ENCODE measurements around the gene MPDU1. TPM values are rescaled to one million over a fixed set of nuclear protein-coding genes. Genes with fewer than 3 reads are reported as not detected.

The MPDU1 gene
- total RNA-seq, 1 donor from 2014 or later, result 157 TPM

DNA sequence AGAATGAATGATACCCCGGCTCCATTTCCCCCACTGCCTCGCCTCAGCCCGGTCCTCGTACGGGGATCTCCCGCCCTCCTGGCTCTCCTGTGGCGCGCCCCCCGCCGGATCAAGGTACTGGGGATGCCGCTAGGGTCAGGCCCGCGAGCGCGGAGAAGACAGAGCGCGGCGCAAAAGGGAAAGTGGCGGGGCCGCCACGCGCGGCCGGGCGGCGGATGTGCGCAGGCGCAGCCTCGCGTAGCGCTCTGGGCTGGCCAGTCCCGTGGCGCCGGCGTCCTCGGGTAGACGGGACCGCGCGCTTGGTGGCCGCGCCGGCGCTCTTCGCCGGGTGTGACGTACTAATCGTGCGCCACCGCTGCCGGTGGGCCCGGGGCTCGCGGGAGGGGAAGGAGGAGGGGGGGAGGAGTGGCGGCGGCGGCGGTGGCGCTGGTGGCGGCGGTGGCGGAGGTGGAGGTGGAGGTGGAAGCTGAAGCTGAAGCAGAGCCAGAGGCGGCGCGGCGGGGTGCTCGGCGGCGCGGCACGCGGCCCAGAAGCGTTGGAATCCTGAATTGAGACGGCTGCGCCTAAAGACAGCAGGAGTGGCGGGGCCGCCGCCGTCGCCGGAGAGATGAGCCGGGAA lies 22.0 kb upstream of the MPDU1 start, which contains the start of gene SENP3:
Gene SENP3, plus strand, starts transcription at position 331 of the 619 bp plus-strand sequence. CDS start 1,158 bp downstream, outside the sequence.
- DNase-seq (ENCODE audit: low spot score in 2 of 2), result peak; percentile 54 to 94
- Histone ChIP-seq H3K27ac (peak within 1 kb of the TSS; percentile 90 to 97), H3K9me3 (no peaks in the 10 kb centered on the region), H3K4me3 (peak within 1 kb of the TSS; percentile 67 to 92), H3K36me3 (peaks cover 34 to 36% of the 10 kb centered on the region in 2 donors), H3K4me1 (peaks cover 39 to 56% of the 10 kb centered on the region in 2 donors), H3K27me3 (no peaks in the 10 kb centered on the region)
- intact Hi-C loops (cut with DNase I), result loop anchor here (1.0 to 2.0 kb wide), 7 partner anchors 11 to 209 kb away; partner anchors contain the start of genes KCTD11, POLR2A, TMEM256 and TNFSF12
- TF ChIP-seq, protein P1, sequence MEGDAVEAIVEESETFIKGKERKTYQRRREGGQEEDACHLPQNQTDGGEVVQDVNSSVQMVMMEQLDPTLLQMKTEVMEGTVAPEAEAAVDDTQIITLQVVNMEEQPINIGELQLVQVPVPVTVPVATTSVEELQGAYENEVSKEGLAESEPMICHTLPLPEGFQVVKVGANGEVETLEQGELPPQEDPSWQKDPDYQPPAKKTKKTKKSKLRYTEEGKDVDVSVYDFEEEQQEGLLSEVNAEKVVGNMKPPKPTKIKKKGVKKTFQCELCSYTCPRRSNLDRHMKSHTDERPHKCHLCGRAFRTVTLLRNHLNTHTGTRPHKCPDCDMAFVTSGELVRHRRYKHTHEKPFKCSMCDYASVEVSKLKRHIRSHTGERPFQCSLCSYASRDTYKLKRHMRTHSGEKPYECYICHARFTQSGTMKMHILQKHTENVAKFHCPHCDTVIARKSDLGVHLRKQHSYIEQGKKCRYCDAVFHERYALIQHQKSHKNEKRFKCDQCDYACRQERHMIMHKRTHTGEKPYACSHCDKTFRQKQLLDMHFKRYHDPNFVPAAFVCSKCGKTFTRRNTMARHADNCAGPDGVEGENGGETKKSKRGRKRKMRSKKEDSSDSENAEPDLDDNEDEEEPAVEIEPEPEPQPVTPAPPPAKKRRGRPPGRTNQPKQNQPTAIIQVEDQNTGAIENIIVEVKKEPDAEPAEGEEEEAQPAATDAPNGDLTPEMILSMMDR (IDR thresholded peaks at IDR 0.05), result no peak

DNA sequence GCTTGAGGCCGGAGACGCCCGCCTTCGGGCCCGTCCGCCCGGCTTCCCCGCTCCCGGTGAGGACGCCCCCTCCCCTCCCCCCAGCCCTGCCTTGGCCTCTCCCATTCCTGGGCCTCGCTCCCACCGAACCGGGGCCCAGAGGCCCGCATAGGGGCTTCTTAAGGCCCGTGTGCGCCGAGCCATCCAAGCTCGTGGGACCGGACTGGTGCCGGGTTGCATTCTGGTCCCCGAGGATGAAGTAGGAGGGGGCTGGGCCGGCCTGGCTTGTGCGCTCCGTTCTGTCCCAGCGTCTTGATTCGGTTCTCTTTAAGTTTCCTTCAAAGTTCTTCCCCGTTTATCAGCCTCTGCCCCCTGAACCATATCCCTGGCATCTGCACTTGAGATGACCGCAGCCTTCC lies 21.4 kb upstream of the MPDU1 start:
- TF ChIP-seq, protein P1 (IDR thresholded peaks at IDR 0.05), result no peak
- Histone ChIP-seq H3K4me1 (peaks cover 39 to 56% of the 10 kb centered on the region in 2 donors), H3K4me3 (peak overlapping the region; percentile 67 to 92), H3K9me3 (no peaks in the 10 kb centered on the region), H3K27me3 (no peaks in the 10 kb centered on the region), H3K27ac (peak overlapping the region; percentile 90 to 97), H3K36me3 (peaks cover 39 to 41% of the 10 kb centered on the region in 2 donors)
- intact Hi-C loops (cut with DNase I), result no loop called here
- no peak for DNase-seq (ENCODE audit: low spot score in 2 of 2)

DNA sequence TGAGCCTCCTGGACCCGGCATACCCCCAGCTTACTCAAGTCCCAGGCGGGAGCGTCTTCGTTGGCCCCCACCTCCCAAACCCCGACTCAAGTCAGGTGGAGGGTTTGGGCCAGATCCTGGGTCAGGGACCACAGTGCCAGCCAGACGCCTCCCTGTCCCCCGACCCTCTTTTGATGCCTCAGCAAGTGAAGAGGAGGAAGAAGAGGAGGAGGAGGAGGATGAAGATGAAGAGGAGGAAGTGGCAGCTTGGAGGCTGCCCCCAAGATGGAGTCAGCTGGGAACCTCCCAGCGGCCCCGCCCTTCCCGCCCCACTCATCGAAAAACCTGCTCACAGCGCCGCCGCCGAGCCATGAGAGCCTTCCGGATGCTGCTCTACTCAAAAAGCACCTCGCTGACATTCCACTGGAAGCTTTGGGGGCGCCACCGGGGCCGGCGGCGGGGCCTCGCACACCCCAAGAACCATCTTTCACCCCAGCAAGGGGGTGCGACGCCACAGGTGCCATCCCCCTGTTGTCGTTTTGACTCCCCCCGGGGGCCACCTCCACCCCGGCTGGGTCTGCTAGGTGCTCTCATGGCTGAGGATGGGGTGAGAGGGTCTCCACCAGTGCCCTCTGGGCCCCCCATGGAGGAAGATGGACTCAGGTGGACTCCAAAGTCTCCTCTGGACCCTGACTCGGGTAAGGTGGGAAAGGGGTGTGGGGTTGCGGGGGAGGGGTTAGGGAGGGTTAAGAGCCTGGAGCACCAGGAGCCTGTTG lies 20.4 kb upstream of the MPDU1 start:
- peak overlapping the region in 1 of 2 donors; percentile 92 for H3K4me3 ChIP-seq

DNA sequence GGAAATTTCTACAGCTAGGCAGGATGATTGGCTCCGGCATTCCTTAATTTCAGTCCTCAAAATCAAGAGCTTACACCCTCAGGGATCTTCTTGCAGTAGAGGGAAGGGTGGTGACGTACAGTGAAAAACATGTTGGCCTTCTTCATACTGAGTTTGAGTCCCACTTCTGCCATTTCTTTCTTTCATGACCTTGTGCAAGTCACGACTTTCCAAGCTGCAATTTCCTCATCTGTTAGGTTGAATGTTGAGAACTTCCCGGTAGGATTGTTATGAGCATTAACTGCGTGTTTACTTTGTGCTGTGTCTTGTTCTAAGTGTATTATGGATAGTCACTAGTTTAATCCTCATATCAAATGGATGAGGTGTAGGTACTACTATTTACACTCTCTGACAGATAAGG lies 14.1 kb upstream of the MPDU1 start:
- DNase-seq (ENCODE audit: low spot score in 2 of 2), result no peak
- intact Hi-C loops (cut with DNase I), result no loop called here
- Histone ChIP-seq H3K9me3 (no peaks in the 10 kb centered on the region), H3K4me3 (no peak overlapping the region), H3K36me3 (peaks cover 54 to 55% of the 10 kb centered on the region in 2 donors), H3K27me3 (no peaks in the 10 kb centered on the region), H3K27ac (no peak overlapping the region), H3K4me1 (peaks cover 0 to 12% of the 10 kb centered on the region in 2 donors)
- TF ChIP-seq, protein P1 (IDR thresholded peaks at IDR 0.05), result no peak

More for the DNA sequence above, 20.4 kb upstream of the MPDU1 start:
- intact Hi-C loops (cut with DNase I), result no loop called here
- TF ChIP-seq, protein P1 (IDR thresholded peaks at IDR 0.05), result no peak
- Histone ChIP-seq H3K27ac (no peak overlapping the region), H3K9me3 (no peaks in the 10 kb centered on the region), H3K27me3 (no peaks in the 10 kb centered on the region), H3K36me3 (peaks cover 44 to 46% of the 10 kb centered on the region in 2 donors), H3K4me1 (peaks cover 39 to 49% of the 10 kb centered on the region in 2 donors)
- DNase-seq (ENCODE audit: low spot score in 2 of 2), result no peak

DNA sequence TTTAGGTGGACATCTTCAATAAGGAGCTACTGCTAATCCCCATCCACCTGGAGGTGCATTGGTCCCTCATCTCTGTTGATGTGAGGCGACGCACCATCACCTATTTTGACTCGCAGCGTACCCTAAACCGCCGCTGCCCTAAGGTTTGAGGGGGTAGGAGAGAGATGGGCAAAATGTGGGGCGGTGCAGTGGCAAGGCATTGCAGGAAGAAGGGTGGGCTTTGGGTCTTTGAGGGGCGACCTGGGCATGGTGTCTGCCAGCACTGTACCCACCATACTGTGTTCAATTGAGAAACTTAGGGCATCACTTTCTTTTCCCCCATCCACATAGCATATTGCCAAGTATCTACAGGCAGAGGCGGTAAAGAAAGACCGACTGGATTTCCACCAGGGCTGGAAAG lies 13.3 kb upstream of the MPDU1 start:
- H3K4me1 ChIP-seq, result peaks cover 0 to 15% of the 10 kb centered on the region in 2 donors
- H3K4me3 ChIP-seq, result no peak overlapping the region
- TF ChIP-seq, protein P1 (IDR thresholded peaks at IDR 0.05), result no peak
- intact Hi-C loops (cut with DNase I), result loop anchor here (5.0 kb wide), 2 partner anchors 267 to 318 kb away; partner anchors contain the start of genes CTDNEP1 and ELP5
- H3K27ac ChIP-seq, result no peak overlapping the region
- DNase-seq (ENCODE audit: low spot score in 2 of 2), result no peak
- no peaks in the 10 kb centered on the region for H3K27me3 ChIP-seq
- H3K36me3 ChIP-seq, result peaks cover 54 to 55% of the 10 kb centered on the region in 2 donors
- H3K9me3 ChIP-seq, result no peaks in the 10 kb centered on the region
